HCT116 (cell line): ENCODE measurements around the gene GSTA4. TPM values are rescaled to one million over a fixed set of nuclear protein-coding genes. Genes with fewer than 3 reads are reported as not detected.

Source experiments
- ATAC-seq: fragments of 200-7000 bp; cut with Tn5 transposase; 2 replicates; pipeline ENCODE4 v1.9.1; 2020; ENCODE audit warnings: mild to moderate bottlenecking, moderate library complexity
- BruUV-seq: library from RNA; stranded (reverse); fragments of 400-500 nt; replicated peaks from 2 replicates; lab custom pipeline; 2021; lab: Mats Ljungman, UMichigan
- CTCF ChIA-PET: fragments of 300-600 bp; sonication (Branson Sonifier 250); formaldehyde crosslinking; loops from one replicate; lab custom pipeline; 2021; ENCODE audit warnings: antibody characterized with exemption; lab: Charles Lee
- POLR2A ChIA-PET: fragments of 300-600, 350-600 bp; sonication (Branson Sonifier 250); formaldehyde crosslinking; loops from one replicate; lab custom pipeline; 2021; ENCODE audit warnings: antibody characterized with exemption; lab: Charles Lee
- RAD21 ChIA-PET, 2 experiments: fragments of 300-600 bp; sonication (Branson Sonifier 250); formaldehyde crosslinking; loops; one replicate each; lab custom pipeline; 2023; ENCODE audit warnings: low total read pairs in 2 of 2; ENCODE audit not compliant: uncharacterized antibody in 2 of 2, unreplicated experiment in 2 of 2, low non-redundant PET in 1 of 2; lab: Charles Lee
- DNase-seq: peaks from one replicate; pipeline ENCODE4 v3.0.0-alpha.2; 2010; ENCODE audit warnings: low read depth, low spot score
- H2AFZ ChIP-seq: fragments of 200-600 bp; shearing (Covaris generic), sonication (generic); 2 replicates; pipeline ENCODE4 v1.6.1; 2017; ENCODE audit warnings: low read depth, mixed run types, mixed read lengths, antibody characterized with exemption, low read length; ENCODE audit not compliant: poor library complexity, severe bottlenecking
- H3K27ac ChIP-seq: 2 replicates; pipeline ENCODE4 v1.5.1; 2012; ENCODE audit warnings: low read depth, low read length
- H3K27me3 ChIP-seq: fragments of 200-600 bp; sonication (generic); 2 replicates; pipeline ENCODE4 v1.6.1; 2016; ENCODE audit warnings: mixed run types, low read length, mixed read lengths; ENCODE audit not compliant: insufficient read depth
- H3K36me3 ChIP-seq, 2 experiments: fragments of 200-500 bp in 1 of 2; fragments of 200-600 bp in 1 of 2; sonication (Bioruptor generic) in 1 of 2; sonication (generic) in 1 of 2; 2 replicates each; pipeline versions ENCODE4 v1.5.1 to v1.6.1; 2014 to 2016; ENCODE audit warnings: low read length in 2 of 2, inconsistent platforms in 1 of 2, mixed read lengths in 1 of 2, mixed run types in 1 of 2; ENCODE audit not compliant: insufficient read depth in 2 of 2, control insufficient read depth in 1 of 2
- H3K4me1 ChIP-seq, 2 experiments: fragments of 200-600 bp in 1 of 2; sonication (generic) in 1 of 2; 2 replicates each; pipeline versions ENCODE4 v1.5.1 to v1.6.1; 2012 to 2017; ENCODE audit warnings: low read length in 2 of 2, inconsistent platforms in 1 of 2, mild to moderate bottlenecking in 1 of 2, mixed read lengths in 1 of 2, mixed run types in 1 of 2, moderate library complexity in 1 of 2; ENCODE audit not compliant: insufficient read depth in 2 of 2, control insufficient read depth in 1 of 2
- H3K4me2 ChIP-seq: fragments of 200-600 bp; sonication (generic); 2 replicates; pipeline ENCODE4 v1.6.1; 2017; ENCODE audit warnings: mixed run types, low read length, mixed read lengths
- H3K4me3 ChIP-seq, 2 experiments: fragments of 200-600 bp in 1 of 2; sonication (generic) in 1 of 2; replicated peaks in 1 of 2; 2 replicates each; pipeline ENCODE4 v1.5.1; 2011 to 2016; ENCODE audit warnings: low read length in 2 of 2, control low read depth in 1 of 2, low read depth in 1 of 2, mild to moderate bottlenecking in 1 of 2, mixed read lengths in 1 of 2, mixed run types in 1 of 2
- H3K79me2 ChIP-seq: fragments of 200-600 bp; sonication (generic); 2 replicates; pipeline ENCODE4 v1.6.1; 2017; ENCODE audit warnings: mild to moderate bottlenecking, mixed run types, low read length, moderate library complexity, mixed read lengths; ENCODE audit not compliant: insufficient read depth
- H3K9ac ChIP-seq: fragments of 200-600 bp; sonication (generic); 2 replicates; pipeline ENCODE4 v1.6.1; 2016; ENCODE audit warnings: low read length, mixed read lengths
- H3K9me2 ChIP-seq: fragments of 200-600 bp; sonication (generic), shearing (Covaris generic); 2 replicates; pipeline ENCODE4 v1.6.1; 2017; ENCODE audit warnings: mixed run types, mild to moderate bottlenecking, moderate library complexity; ENCODE audit not compliant: insufficient read depth
- H3K9me3 ChIP-seq, 2 experiments: fragments of 200-500 bp in 1 of 2; fragments of 200-600 bp in 1 of 2; sonication (Bioruptor generic) in 1 of 2; sonication (generic) in 1 of 2; 2 replicates each; pipeline ENCODE4 v1.6.1; 2014 to 2017; ENCODE audit warnings: low read length in 2 of 2, mixed read lengths in 2 of 2, inconsistent platforms in 1 of 2, low read depth in 1 of 2, mild to moderate bottlenecking in 1 of 2, mixed run types in 1 of 2, moderate library complexity in 1 of 2; ENCODE audit not compliant: control insufficient read depth in 1 of 2, insufficient read depth in 1 of 2
- H4K20me1 ChIP-seq: fragments of 200-600 bp; sonication (generic), shearing (Covaris generic); 2 replicates; pipeline ENCODE4 v1.6.1; 2017; ENCODE audit warnings: mixed run types, mild to moderate bottlenecking, moderate library complexity; ENCODE audit not compliant: insufficient read depth
- ATF3 ChIP-seq: IDR thresholded peaks from 2 replicates; pipeline ENCODE4 v1.6.1; 2012
- CBX3 ChIP-seq: IDR thresholded peaks from 2 replicates; pipeline ENCODE4 v1.6.1; 2012; ENCODE audit warnings: low read depth
- CEBPB ChIP-seq: IDR thresholded peaks from 2 replicates; pipeline ENCODE4 v1.6.1; 2012; ENCODE audit warnings: low read depth
- CTCF ChIP-seq, 3 experiments: fragments of 200-600 bp in 1 of 3; sonication (generic) in 1 of 3; IDR thresholded peaks in 2 of 3; conservative IDR thresholded peaks in 1 of 3; 2 replicates each; pipeline ENCODE4 v1.5.1; 2012 to 2017; ENCODE audit warnings: low read depth in 2 of 3, low read length in 2 of 3, antibody characterized with exemption in 1 of 3, borderline replicate concordance in 1 of 3, control low read depth in 1 of 3, mild to moderate bottlenecking in 1 of 3, mixed read lengths in 1 of 3, mixed run types in 1 of 3, moderate library complexity in 1 of 3; ENCODE audit not compliant: insufficient read depth in 1 of 3
- ELF1 ChIP-seq: IDR thresholded peaks from 2 replicates; pipeline ENCODE4 v1.6.1; 2012; ENCODE audit warnings: low read depth, borderline replicate concordance
- EZH2 ChIP-seq: fragments of 200-600 bp; sonication (generic); IDR thresholded peaks from 2 replicates; pipeline ENCODE4 v1.6.1; 2017; ENCODE audit warnings: antibody characterized with exemption, mixed run types
- JUND ChIP-seq: IDR thresholded peaks from 2 replicates; pipeline ENCODE4 v1.6.1; 2012
- POLR2A ChIP-seq: IDR thresholded peaks from 2 replicates; pipeline ENCODE4 v1.7.0; 2011; ENCODE audit warnings: borderline replicate concordance; ENCODE audit not compliant: insufficient read depth, insufficient read length; ENCODE audit errors: extremely low read depth
- SP1 ChIP-seq: IDR thresholded peaks from 2 replicates; pipeline ENCODE4 v1.6.1; 2012; ENCODE audit warnings: low read depth
- SRF ChIP-seq: IDR thresholded peaks from 2 replicates; pipeline ENCODE4 v1.6.1; 2012; ENCODE audit warnings: low read depth
- YY1 ChIP-seq: IDR thresholded peaks from 2 replicates; pipeline ENCODE4 v1.6.1; 2011; ENCODE audit warnings: low read length, low read depth, moderate library complexity, mild to moderate bottlenecking; ENCODE audit not compliant: insufficient replicate concordance; ENCODE audit errors: extremely low read depth
- ZFX ChIP-seq: fragments of 450-650 bp; IDR thresholded peaks from 2 replicates; pipeline ENCODE4 v1.6.1; 2017
- intact Hi-C: fragments of 100-400 bp; cut with micrococcal nuclease; formaldehyde crosslinking; loops from 2 replicates; pipeline ENCODE4 v1.10.0; 2022
- total RNA-seq: library from RNA; stranded (reverse); gene quantifications from one replicate; pipeline ENCODE4 v1.2.1, GENCODE V29; 2021; ENCODE audit not compliant: unreplicated experiment

GSTA4 gene
- total RNA-seq, 1 experiment from 2014 or later, result 2.2 TPM

GRCh38 chr6:52976591-52977035, 18.5 kb downstream of the GSTA4 start:
- Histone ChIP-seq H2AFZ (no peak overlapping the region), H3K27me3 (no peaks in the 10 kb centered on the region), H3K4me2 (no peak overlapping the region), H3K9me3 (no peaks in the 10 kb centered on the region), H3K9me2 (no peaks in the 10 kb centered on the region), H3K4me3 (no peak overlapping the region), H3K9ac (no peak overlapping the region), H3K27ac (no peak overlapping the region), H3K36me3 (no peaks in the 10 kb centered on the region), H3K4me1 (no peaks in the 10 kb centered on the region), H4K20me1 (no peaks in the 10 kb centered on the region), H3K79me2 (no peaks in the 10 kb centered on the region)
- intact Hi-C loops, result no loop called here
- DNase-seq (no peak), ATAC-seq (no peak)
- RAD21 ChIA-PET, result no interaction called here
- TF ChIP-seq YY1 (no peak), CBX3 (no peak), JUND (no peak), EZH2 (no peak), POLR2A (no peak), ZFX (no peak), SRF (no peak), CEBPB (no peak), CTCF (IDR thresholded peaks at IDR 0.05 in 2 of 3, conservative IDR thresholded peaks at IDR 0.05 in 1 of 3; ENCODE audit: borderline replicate concordance in 1 of 3, insufficient read depth in 1 of 3, low read depth in 2 of 3, low read length in 2 of 3) (no peak), ATF3 (no peak), SP1 (no peak), ELF1 (no peak)
- CTCF ChIA-PET, result no interaction called here
- BruUV-seq, result no TSS peak
- POLR2A ChIA-PET, result no interaction called here
